ENCODE results near the gene APBB1IP. TPM values are rescaled to one million over a fixed set of nuclear protein-coding genes. Genes with fewer than 3 reads are reported as not detected.

Gene APBB1IP
- total RNA-seq, 1 experiment from 2014 or later = 0.22 TPM

- ChIA-PET CTCF (no interaction called here), POLR2A (no interaction called here)
- no peaks in the 10 kb centered on the region for H3K36me3 Mint-ChIP-seq
- H3K27me3 Mint-ChIP-seq (ENCODE audit: low read depth) = no peaks in the 10 kb centered on the region
- no peak overlapping the region for H3K27ac Mint-ChIP-seq
- DNase-seq (ENCODE audit: low spot score) (no peak), ATAC-seq (no peak)
- H3K4me3 Mint-ChIP-seq = no peak overlapping the region
- peaks cover 5% of the 10 kb centered on the region for H3K9me3 Mint-ChIP-seq
- H3K4me1 Mint-ChIP-seq = no peaks in the 10 kb centered on the region
- no peak for TF ChIP-seq ARID4B (CRISPR knock-in tag; IDR thresholded peaks at IDR 0.05; ENCODE audit: borderline replicate concordance)
- no peak for TF ChIP-seq GRHL2 (CRISPR knock-in tag; IDR thresholded peaks at IDR 0.05; ENCODE audit: insufficient replicate concordance, severe bottlenecking)
- TF ChIP-seq ZNF425 (CRISPR knock-in tag; conservative IDR thresholded peaks at IDR 0.05) = no peak
- no peak for TF ChIP-seq MXD4 (CRISPR knock-in tag; IDR thresholded peaks at IDR 0.05; ENCODE audit: borderline replicate concordance)
- no peak for TF ChIP-seq HMGXB4 (CRISPR knock-in tag; IDR thresholded peaks at IDR 0.05)
- TF ChIP-seq KAT7 (CRISPR knock-in tag; IDR thresholded peaks at IDR 0.05; ENCODE audit: borderline replicate concordance) = no peak
- no peak for TF ChIP-seq FOXP4 (CRISPR knock-in tag; IDR thresholded peaks at IDR 0.05)
- TF ChIP-seq ZBTB21 (CRISPR knock-in tag; IDR thresholded peaks at IDR 0.05; ENCODE audit: borderline replicate concordance) = no peak
- TF ChIP-seq MYBL2 (CRISPR knock-in tag; IDR thresholded peaks at IDR 0.05) = no peak
- TF ChIP-seq ZNF396 (CRISPR knock-in tag; IDR thresholded peaks at IDR 0.05; ENCODE audit: borderline replicate concordance) = no peak
- no peak for TF ChIP-seq E2F5 (CRISPR knock-in tag; IDR thresholded peaks at IDR 0.05)
- TF ChIP-seq ESRRA (CRISPR knock-in tag; IDR thresholded peaks at IDR 0.05; ENCODE audit: borderline replicate concordance) = no peak
- no peak for TF ChIP-seq ATF3 (CRISPR knock-in tag; conservative IDR thresholded peaks at IDR 0.05)
- no peak for TF ChIP-seq NR3C1 (CRISPR knock-in tag; conservative IDR thresholded peaks at IDR 0.05; ENCODE audit: low read depth)
- no peak for TF ChIP-seq AFF4 (CRISPR knock-in tag; IDR thresholded peaks at IDR 0.05; ENCODE audit: borderline replicate concordance)
- no peak for TF ChIP-seq E2F4 (CRISPR knock-in tag; IDR thresholded peaks at IDR 0.05; ENCODE audit: borderline replicate concordance, low read depth)
Observed at GRCh38 chr10:26417136-26417535, 21.0 kb upstream of the APBB1IP start.
